GM10266 (cell line): ENCODE data around the gene MRAP2.

Source experiments
- DNase-seq: peaks from one replicate; pipeline ENCODE4 v3.0.0; 2012; ENCODE audit errors: extremely low spot score
- CTCF ChIP-seq: IDR thresholded peaks from 2 replicates; pipeline ENCODE4 v1.5.1; 2012; ENCODE audit warnings: mild to moderate bottlenecking, low read depth; ENCODE audit not compliant: control insufficient read depth, insufficient read depth; ENCODE audit errors: missing control alignments

The MRAP2 gene

GRCh38 chr6:84137989-84138575, 104.5 kb downstream of the MRAP2 start:
- no peak for DNase-seq
- no peak for TF ChIP-seq CTCF

GRCh38 chr6:84139311-84139710, 105.7 kb downstream of the MRAP2 start:
- TF ChIP-seq CTCF = no peak

More at GRCh38 chr6:84139311-84139710, 105.7 kb downstream of the MRAP2 start:
- no peak for DNase-seq
